Forelimb muscle (tissue), 1 donor: ENCODE data around the gene PPP1R2. TPM values are rescaled to one million over a fixed set of nuclear protein-coding genes. Genes with fewer than 3 reads are reported as not detected.

Experiments
- polyA plus RNA-seq: library from polyadenylated mRNA; unstranded; fragments of 120-200 nt; gene quantifications from one replicate; pipeline ENCODE4 v1.2.1, GENCODE V29; 2013; ENCODE audit not compliant: insufficient read length

PPP1R2 gene
- polyA plus RNA-seq, 1 donor: 37.3 TPM

Other genes starting within 250 kb of the PPP1R2 start
- 17.8 TPM for gene ACAP2, start 100.3 kb downstream of the PPP1R2 start, polyA plus RNA-seq
- gene APOD, start 40.6 kb upstream of the PPP1R2 start, polyA plus RNA-seq: 37.8 TPM
- 3.5 TPM for gene MUC20, start 177.7 kb upstream of the PPP1R2 start, polyA plus RNA-seq